ENCODE data around the gene STK38.
"Not testable (repeated sequence)": the region's sequence is repeated elsewhere in the genome, so short reads cannot be mapped to it uniquely, and the experiment has no call there.

Gene STK38

GRCh38 chr6:36517408-36517807 is 29.9 kb downstream of the STK38 start:
- DNase-seq: no peak

DNA sequence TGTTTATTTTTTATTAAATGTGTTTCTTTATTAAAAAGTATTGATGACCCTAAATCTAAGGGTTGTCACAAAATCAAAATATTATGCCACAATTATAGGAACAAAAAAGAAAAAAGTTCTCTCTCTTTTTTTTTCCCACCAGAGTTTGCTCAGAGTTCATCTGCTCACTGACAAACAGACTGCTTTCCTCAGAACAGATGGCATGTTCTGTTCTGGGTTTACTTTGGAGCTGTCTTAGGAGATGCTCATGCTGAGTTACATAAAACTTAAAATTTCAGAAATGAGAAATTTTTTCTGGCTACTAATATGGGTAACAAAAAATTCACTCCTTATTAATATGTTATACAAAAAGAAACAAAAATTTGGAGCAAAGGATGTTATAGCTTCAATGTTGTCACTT is 30.3 kb downstream of the STK38 start:
- DNase-seq: no peak

GRCh38 chr6:36516559-36516958 is 30.7 kb downstream of the STK38 start:
- DNase-seq: no peak

DNA sequence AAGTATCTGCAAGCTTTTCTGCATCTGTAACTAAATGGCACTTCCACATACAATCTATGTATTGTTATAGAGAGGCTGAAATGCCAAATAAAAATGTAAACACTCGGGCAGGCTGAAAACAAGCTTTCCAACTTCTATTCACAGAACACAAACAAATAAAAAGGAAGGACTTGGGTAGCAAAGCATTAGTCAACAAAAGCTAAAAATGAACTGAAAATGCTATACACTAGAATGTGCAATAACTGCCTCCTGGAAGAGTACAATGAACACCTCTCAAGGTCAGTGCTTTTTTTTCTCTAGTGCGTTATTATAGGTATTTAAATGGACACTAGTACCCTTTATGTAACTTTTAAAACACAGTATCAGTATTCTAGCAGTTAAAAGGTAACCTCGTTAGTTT is 31.4 kb downstream of the STK38 start:
- DNase-seq: no peak

GRCh38 chr6:36514554-36515456 is 32.5 kb downstream of the STK38 start:
- no peak for DNase-seq

DNA sequence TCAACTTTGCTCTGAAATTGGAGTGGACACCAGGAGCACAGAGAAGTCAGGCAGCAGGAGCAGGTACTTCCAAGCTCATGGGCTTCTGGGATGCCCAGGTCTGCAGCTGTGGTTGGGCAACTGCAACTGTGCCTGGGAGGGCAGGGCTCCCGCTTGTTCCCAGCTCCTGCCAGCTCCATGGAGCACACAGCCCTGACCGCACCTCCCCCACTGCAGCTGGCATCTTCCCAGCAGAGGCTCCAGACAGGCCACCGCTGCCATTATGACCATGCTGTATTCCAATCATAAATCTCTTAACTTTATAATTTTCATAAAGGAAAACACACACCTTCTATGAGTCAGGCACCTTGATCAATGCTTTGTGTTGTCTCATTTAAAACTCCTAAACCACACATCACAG is 36.9 kb downstream of the STK38 start:
- no peak for DNase-seq

- no peak for DNase-seq
These were observed 38.7 kb downstream of the STK38 start for GRCh38 chr6:36508532-36508931.

DNA sequence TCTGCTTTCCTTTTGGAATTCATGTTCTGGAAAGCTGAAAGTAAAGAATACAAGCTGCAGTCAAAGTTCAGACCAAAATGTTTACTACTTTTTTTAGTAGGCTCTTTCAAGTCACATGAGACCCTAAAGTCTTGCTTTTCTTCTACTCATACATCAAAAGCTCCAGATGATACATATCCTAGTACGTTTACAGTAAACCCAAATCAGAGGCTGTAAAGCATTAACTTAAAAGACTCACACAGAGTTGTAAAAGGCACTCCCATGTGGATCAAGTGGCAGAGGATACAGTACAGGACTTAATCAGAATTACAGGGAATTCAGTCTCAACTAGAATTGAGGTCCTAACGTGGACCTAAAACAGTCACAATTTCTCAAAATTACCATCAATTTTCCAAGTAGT is 40.7 kb downstream of the STK38 start:
- DNase-seq: no peak

DNA sequence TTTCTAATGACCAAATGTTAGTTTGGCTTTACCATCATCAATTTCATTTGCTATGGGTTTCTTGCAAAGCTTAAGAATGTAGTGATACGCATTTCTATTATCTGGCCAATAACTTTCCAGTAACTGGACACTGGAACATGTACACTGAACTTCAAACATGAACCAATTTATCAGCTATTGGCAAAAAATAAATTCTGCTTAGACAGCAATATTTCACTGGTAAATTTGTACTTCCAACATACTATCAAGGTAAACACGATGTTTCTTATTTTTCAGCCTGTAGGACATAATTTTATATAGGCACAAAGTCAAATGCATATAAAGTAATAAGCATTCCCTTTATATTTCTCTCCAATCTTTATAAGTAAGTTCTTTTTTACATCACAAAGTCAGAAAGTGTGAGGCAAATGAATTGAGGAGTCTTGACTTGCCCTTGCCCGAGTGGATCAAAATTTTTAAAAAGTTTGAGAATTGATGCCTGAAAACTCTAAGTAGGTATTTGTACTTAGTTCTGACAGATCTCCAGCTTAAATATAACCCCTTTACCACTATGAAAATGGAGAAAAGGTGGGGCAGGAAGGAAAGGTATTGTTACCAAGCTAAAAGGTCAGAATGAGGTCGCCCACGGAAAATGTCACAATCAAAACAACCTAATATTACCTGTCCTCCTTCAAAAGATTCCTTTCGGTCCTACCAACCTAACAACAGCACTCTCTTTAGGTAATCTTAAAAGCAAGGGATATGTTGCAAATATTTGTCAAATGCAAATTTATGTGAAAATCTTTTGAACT is 41.3 kb downstream of the STK38 start:
- no peak for DNase-seq

DNA sequence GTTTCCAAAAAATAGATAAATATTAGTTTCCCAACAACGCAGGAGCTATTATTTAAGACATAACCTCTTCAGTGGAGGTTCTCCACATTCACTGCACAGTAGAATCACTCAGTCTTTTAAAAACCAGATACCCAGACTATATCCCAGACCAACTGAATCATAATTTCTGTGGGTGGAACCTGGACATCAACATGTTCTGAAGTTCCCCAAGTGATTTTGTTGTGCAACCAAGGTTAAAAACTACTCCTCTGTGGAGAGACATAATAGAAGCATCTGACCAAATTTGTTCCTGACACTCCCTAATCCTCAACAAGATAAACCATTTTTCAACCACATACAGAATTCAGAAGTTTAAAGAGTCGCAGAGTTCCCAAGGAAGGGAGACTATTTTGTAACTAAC is 42.3 kb downstream of the STK38 start:
- DNase-seq: no peak

DNA sequence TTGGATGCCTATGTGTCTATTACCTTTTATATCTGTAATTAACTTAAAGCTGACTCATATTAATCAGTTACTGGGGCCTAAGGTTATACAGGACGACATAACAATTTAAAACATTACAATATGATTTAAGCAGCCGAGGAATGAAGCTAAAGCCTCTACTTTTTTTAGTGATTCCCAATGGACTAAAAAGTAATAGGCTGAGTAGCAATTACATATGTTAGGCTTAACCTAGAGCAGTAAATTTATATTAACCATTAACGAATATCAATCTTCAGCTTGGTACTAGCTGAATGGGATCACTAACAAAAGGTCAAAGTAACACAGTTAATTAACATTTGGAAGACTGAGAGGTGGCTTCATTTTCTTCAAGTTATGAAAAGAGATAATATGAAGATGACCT is 43.1 kb downstream of the STK38 start:
- DNase-seq: no peak

DNA sequence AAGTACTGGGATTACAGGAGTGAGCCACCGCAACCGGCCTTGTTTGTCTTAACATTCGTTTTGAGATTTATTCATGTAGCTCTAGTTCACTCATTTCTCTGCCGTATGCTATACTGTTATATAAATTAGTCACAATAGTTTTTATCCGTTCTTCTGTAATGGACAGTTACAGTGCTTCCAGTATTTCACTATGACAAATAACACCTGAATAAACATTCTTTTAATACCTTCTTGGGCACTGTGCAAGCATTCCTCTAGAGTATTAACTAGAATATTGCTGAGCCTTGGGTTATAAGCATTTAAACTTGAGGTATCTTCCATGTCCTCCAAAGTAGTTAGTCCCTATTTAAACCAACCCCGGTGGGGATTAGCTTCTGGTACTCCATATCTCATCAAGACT is 45.6 kb downstream of the STK38 start:
- no peak for DNase-seq

GRCh38 chr6:36499918-36500317 is 47.4 kb downstream of the STK38 start:
- no peak for DNase-seq

DNA sequence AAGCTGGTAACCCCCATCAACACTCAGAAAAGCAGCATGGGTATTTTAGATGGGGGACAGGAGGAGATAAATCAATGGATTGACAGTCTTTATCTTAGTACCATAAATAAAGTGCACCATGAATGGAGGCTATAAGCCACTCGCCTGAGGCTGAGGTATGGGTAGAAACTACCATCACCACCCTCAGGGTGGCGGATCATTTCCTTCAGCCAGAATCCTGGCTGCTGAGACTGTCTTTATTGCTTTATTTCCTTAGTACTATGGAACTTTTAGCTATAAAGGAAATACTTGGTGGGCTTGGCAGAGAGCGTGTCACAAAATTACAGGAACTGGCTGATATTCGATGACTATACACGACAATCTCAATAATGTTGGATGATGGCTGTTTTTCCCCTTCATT is 52.2 kb downstream of the STK38 start:
- DNase-seq: no peak

DNA sequence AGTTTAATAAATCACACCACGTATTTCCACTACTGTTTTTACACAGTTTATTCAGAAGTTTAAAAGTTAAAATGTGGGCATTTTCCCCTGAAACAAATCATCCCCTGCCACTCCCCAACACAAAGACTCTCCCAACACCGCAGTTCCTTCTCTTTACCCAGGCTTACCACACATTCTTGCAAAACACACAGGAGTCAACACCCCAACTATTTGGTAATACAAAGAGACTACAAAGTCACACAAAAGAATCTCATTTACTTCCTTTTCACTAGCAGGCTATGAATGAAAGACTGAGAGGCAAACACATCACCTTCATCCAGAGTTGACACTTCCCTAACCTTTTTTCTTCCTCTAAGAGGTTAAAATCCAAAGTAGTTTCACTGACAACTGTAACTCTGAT is 53.4 kb downstream of the STK38 start:
- no peak for DNase-seq

- DNase-seq: no peak
These were observed 54.0 kb downstream of the STK38 start for GRCh38 chr6:36493319-36493718.

GRCh38 chr6:36492621-36493020 is 54.7 kb downstream of the STK38 start:
- no peak for DNase-seq

DNA sequence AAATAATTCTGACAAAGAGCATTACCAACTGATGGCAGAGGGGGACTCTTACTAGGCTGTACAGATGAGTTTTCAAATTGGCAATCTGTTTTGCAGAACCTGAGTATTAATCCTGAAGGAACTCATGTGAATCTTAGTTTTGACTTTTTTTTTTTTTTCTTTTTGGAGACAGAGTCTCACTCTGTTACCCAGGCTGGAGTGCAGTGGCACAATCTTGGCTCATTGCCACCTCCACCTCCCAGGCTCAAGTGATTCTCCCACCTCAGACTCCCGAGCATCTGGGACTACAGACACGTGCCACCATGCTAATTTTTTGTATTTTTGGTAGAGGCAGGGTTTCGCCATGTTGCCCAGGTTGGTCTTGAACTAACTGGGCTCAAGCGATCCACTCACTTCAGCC is 55.2 kb downstream of the STK38 start:
- no peak for DNase-seq

GRCh38 chr6:36491378-36491965 is 55.8 kb downstream of the STK38 start:
- DNase-seq: no peak

DNA sequence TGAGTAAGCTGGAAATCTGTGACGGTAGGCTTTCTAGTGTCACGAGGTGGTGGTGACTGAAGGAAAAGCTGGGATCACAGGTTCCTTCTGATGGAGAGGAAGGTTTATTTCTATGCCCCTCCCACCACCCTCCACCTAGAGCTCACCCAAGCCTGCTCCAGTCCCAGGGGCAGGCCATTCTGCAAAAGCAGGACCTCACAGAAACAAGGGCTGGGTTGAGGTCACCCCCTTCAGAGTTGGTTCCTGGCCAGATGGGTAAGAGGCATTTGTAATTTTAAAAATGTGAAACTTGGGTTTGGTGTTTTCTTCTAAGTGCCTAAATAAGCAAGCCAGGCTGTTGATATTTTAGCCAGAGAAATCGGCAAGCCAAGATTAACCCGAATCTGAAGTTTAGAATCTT is 57.9 kb downstream of the STK38 start:
- DNase-seq: no peak

GRCh38 chr6:36488221-36488620 is 59.1 kb downstream of the STK38 start:
- DNase-seq: no peak

GRCh38 chr6:36487698-36488097 is 59.6 kb downstream of the STK38 start:
- no peak for DNase-seq

DNA sequence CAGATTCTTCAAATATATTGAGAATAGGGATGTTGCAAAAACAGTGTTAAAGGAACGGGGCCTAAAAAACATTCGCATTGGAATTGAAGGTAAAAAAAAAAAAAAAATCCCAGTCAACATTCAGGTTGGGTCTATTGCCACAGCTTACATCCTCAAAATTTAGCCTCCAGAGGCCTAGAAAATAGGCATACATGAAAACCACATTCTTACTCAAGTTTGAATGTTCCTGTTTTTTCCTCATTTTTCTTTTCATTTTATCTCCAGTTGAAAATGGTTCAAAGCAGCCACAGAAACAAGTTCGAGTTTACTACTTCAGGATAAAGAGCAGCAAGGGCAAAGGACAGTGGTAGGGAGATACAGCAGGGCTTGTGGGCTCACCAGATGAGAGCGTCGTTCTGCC is 62.5 kb downstream of the STK38 start:
- no peak for DNase-seq

DNA sequence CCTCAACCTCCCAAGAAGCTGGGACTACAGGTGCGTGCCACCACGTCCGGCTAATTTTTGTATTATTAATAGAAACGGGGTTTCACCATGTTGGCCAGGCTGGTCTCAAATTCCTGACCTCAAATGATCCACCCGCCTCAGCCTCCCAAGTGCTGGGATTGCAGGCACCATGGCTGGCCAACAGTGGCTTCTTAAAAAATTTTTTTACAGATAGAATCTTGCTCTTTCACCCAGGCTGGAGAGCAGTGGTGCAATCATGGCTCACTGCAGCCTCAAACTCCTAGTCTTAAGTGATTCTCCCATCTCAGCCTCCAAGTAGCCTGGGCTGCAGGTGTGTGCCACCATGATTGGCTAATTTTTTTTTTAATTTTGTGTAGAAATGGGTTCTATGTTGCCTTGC is 64.0 kb downstream of the STK38 start:
- DNase-seq: not testable (repeated sequence)

Measured in left hindlimb (tissue), 1 donor.